ENCODE data around the gene TBC1D1.
A peak's percentile ranks its signal among the peaks of the same experiment; 100 is the strongest.

TBC1D1 gene

GRCh38 chr4:38056011-38056685 is 165.3 kb downstream of the TBC1D1 start:
- no peak for DNase-seq (ENCODE audit: low spot score)

- no peak for DNase-seq (ENCODE audit: low spot score)
These were observed 167.3 kb downstream of the TBC1D1 start for GRCh38 chr4:38058151-38058550.

- peak; percentile 8 for DNase-seq (ENCODE audit: low spot score)
These were observed 170.0 kb downstream of the TBC1D1 start for GRCh38 chr4:38060829-38061431.

- peak; percentile 58 for DNase-seq (ENCODE audit: low spot score)
These were observed 171.3 kb downstream of the TBC1D1 start for GRCh38 chr4:38062088-38062775.

GRCh38 chr4:38062776-38063097 is 171.9 kb downstream of the TBC1D1 start:
- DNase-seq (ENCODE audit: low spot score): no peak

GRCh38 chr4:38065176-38065575 is 174.3 kb downstream of the TBC1D1 start:
- no peak for DNase-seq (ENCODE audit: low spot score)

- DNase-seq (ENCODE audit: low spot score): no peak
These were observed 175.0 kb downstream of the TBC1D1 start for GRCh38 chr4:38065900-38066299.

GRCh38 chr4:38067499-38067898 is 176.6 kb downstream of the TBC1D1 start:
- DNase-seq (ENCODE audit: low spot score): no peak

GRCh38 chr4:38068107-38068506 is 177.2 kb downstream of the TBC1D1 start:
- DNase-seq (ENCODE audit: low spot score): no peak

- DNase-seq (ENCODE audit: low spot score): peak; percentile 55
These were observed 178.4 kb downstream of the TBC1D1 start for GRCh38 chr4:38069271-38069760.

- DNase-seq (ENCODE audit: low spot score): no peak
These were observed 181.0 kb downstream of the TBC1D1 start for GRCh38 chr4:38071801-38072431.

GRCh38 chr4:38072578-38072977 is 181.7 kb downstream of the TBC1D1 start:
- no peak for DNase-seq (ENCODE audit: low spot score)

- DNase-seq (ENCODE audit: low spot score): no peak
These were observed 182.8 kb downstream of the TBC1D1 start for GRCh38 chr4:38073596-38074234.

- no peak for DNase-seq (ENCODE audit: low spot score)
These were observed 184.7 kb downstream of the TBC1D1 start for GRCh38 chr4:38075370-38076152.

GRCh38 chr4:38076153-38076669 is 185.3 kb downstream of the TBC1D1 start:
- no peak for DNase-seq (ENCODE audit: low spot score)

GRCh38 chr4:38077791-38078489 is 187.1 kb downstream of the TBC1D1 start:
- DNase-seq (ENCODE audit: low spot score): no peak

GRCh38 chr4:38078590-38079421 is 187.9 kb downstream of the TBC1D1 start:
- DNase-seq (ENCODE audit: low spot score): no peak

GRCh38 chr4:38080061-38080974 is 189.4 kb downstream of the TBC1D1 start:
- DNase-seq (ENCODE audit: low spot score): no peak

GRCh38 chr4:38082021-38082420 is 191.1 kb downstream of the TBC1D1 start:
- DNase-seq (ENCODE audit: low spot score): no peak

All from COLO829 (cell line).